IMR-90 (cell line): ENCODE results near the gene PRKCB. TPM values are rescaled to one million over a fixed set of nuclear protein-coding genes. Genes with fewer than 3 reads are reported as not detected.

Source experiments
- ATAC-seq: fragments of 200-7000 bp; cut with Tn5 transposase; 2 replicates; pipeline ENCODE4 v1.9.1; 2020; ENCODE audit warnings: low read depth, mild to moderate bottlenecking, moderate library complexity
- BruUV-seq: library from RNA; stranded (reverse); fragments of 400-500 nt; replicated peaks from 2 replicates; lab custom pipeline; 2021; lab: Mats Ljungman, UMichigan
- CTCF ChIA-PET: fragments of 300-600 bp; formaldehyde crosslinking; extraction: SDS; loops from one replicate; lab custom pipeline; 2021; ENCODE audit warnings: antibody characterized with exemption; lab: Yijun Ruan, JAX
- POLR2A ChIA-PET: fragments of 300-600 bp; sonication (Branson Sonifier 250); formaldehyde crosslinking; loops from one replicate; lab custom pipeline; 2022; ENCODE audit warnings: antibody characterized with exemption; ENCODE audit not compliant: unreplicated experiment; lab: Charles Lee
- DNase-seq: peaks from one replicate; pipeline ENCODE4 v3.0.0; 2013
- H2AFZ ChIP-seq: replicated peaks from 2 replicates; pipeline ENCODE3; 2013; ENCODE audit warnings: low read length, mild to moderate bottlenecking; ENCODE audit not compliant: poor library complexity
- H2AK5ac ChIP-seq: 2 replicates; pipeline ENCODE4 v1.6.1; 2013; ENCODE audit warnings: low read depth, low read length, inconsistent platforms
- H2AK9ac ChIP-seq: replicated peaks from 2 replicates; pipeline ENCODE3; 2013; ENCODE audit warnings: mild to moderate bottlenecking, low read depth, low read length, moderate library complexity; ENCODE audit not compliant: poor library complexity
- H2BK120ac ChIP-seq: 2 replicates; pipeline ENCODE4 v1.6.1; 2013; ENCODE audit warnings: low read depth, low read length, inconsistent platforms
- H2BK15ac ChIP-seq: 3 replicates; pipeline ENCODE4 v1.6.1; 2013; ENCODE audit warnings: low read depth, low read length, inconsistent platforms
- H2BK20ac ChIP-seq: 2 replicates; pipeline ENCODE4 v1.6.1; 2013; ENCODE audit warnings: low read depth, mild to moderate bottlenecking, inconsistent platforms, low read length, moderate library complexity
- H2BK5ac ChIP-seq: 2 replicates; pipeline ENCODE4 v1.6.1; 2013; ENCODE audit warnings: mild to moderate bottlenecking, low read depth, low read length, inconsistent platforms; ENCODE audit not compliant: poor library complexity, severe bottlenecking
- H3K14ac ChIP-seq: replicated peaks from 2 replicates; pipeline ENCODE4 v1.6.1; 2013; ENCODE audit warnings: low read depth, low read length, inconsistent platforms
- H3K18ac ChIP-seq: 2 replicates; pipeline ENCODE4 v1.6.1; 2013; ENCODE audit warnings: low read depth, low read length, control low read depth
- H3K23ac ChIP-seq: 2 replicates; pipeline ENCODE4 v1.6.1; 2013; ENCODE audit warnings: low read depth, low read length, inconsistent platforms
- H3K27ac ChIP-seq: 2 replicates; pipeline ENCODE4 v1.5.1; 2013; ENCODE audit warnings: mild to moderate bottlenecking, control low read depth, low read length; ENCODE audit not compliant: insufficient read depth
- H3K27me3 ChIP-seq: 2 replicates; pipeline ENCODE4 v1.6.1; 2013; ENCODE audit warnings: low read length; ENCODE audit not compliant: control insufficient read depth, insufficient read depth
- H3K36me3 ChIP-seq: 2 replicates; pipeline ENCODE4 v1.6.1; 2013; ENCODE audit warnings: low read length, mixed read lengths; ENCODE audit not compliant: control insufficient read depth, insufficient read depth
- H3K4ac ChIP-seq: 2 replicates; pipeline ENCODE4 v1.6.1; 2013; ENCODE audit warnings: low read depth, low read length, inconsistent platforms
- H3K4me1 ChIP-seq: 2 replicates; pipeline ENCODE4 v1.6.1; 2013; ENCODE audit warnings: low read length, mixed read lengths; ENCODE audit not compliant: control insufficient read depth, insufficient read depth
- H3K4me2 ChIP-seq: 2 replicates; pipeline ENCODE4 v1.6.1; 2013; ENCODE audit warnings: low read depth, mild to moderate bottlenecking, control low read depth, low read length, moderate library complexity
- H3K4me3 ChIP-seq: 2 replicates; pipeline ENCODE4 v1.5.1; 2013; ENCODE audit warnings: low read depth, mild to moderate bottlenecking, control low read depth, low read length, moderate library complexity; ENCODE audit not compliant: insufficient read depth
- H3K56ac ChIP-seq: 2 replicates; pipeline ENCODE4 v1.6.1; 2013; ENCODE audit warnings: low read length, inconsistent platforms; ENCODE audit not compliant: insufficient read depth; ENCODE audit errors: extremely low read depth
- H3K79me1 ChIP-seq, 2 experiments: 2 replicates each; pipeline ENCODE4 v1.6.1; 2013; ENCODE audit warnings: low read length in 2 of 2, inconsistent platforms in 1 of 2, low read depth in 1 of 2
- H3K9ac ChIP-seq: 2 replicates; pipeline ENCODE4 v1.6.1; 2013; ENCODE audit warnings: low read depth, low read length, control low read depth
- H3K9me1 ChIP-seq: 2 replicates; pipeline ENCODE4 v1.6.1; 2013; ENCODE audit warnings: low read length, inconsistent platforms; ENCODE audit not compliant: insufficient read depth
- H3K9me3 ChIP-seq: 2 replicates; pipeline ENCODE4 v1.6.1; 2013; ENCODE audit warnings: low read length; ENCODE audit not compliant: control insufficient read depth, insufficient read depth
- H4K20me1 ChIP-seq: 2 replicates; pipeline ENCODE4 v1.6.1; 2013; ENCODE audit warnings: low read length, inconsistent platforms; ENCODE audit not compliant: insufficient read depth
- H4K5ac ChIP-seq: 2 replicates; pipeline ENCODE4 v1.6.1; 2013; ENCODE audit warnings: mild to moderate bottlenecking, low read depth, low read length, control low read depth
- H4K8ac ChIP-seq, 2 experiments: 2 replicates each; pipeline ENCODE4 v1.6.1; 2013; ENCODE audit warnings: low read depth in 2 of 2, low read length in 2 of 2, control low read depth in 1 of 2, inconsistent platforms in 1 of 2
- H4K91ac ChIP-seq: 2 replicates; pipeline ENCODE4 v1.6.1; 2013; ENCODE audit warnings: low read depth, low read length, inconsistent platforms; ENCODE audit not compliant: insufficient read depth
- NFE2L2 ChIP-seq: fragments of 150-350 bp; IDR thresholded peaks from 2 replicates; pipeline ENCODE4 v1.6.1; 2016; ENCODE audit warnings: low read depth, mild to moderate bottlenecking, low read length
- POLR2A ChIP-seq: IDR thresholded peaks from 2 replicates; pipeline ENCODE4 v1.6.1; 2012; ENCODE audit warnings: mild to moderate bottlenecking, low read depth, low read length
- WGBS, 2 experiments: methylation state at CpG; one replicate each; pipeline versions ENCODE4 v1.1.5 to v1.1.7; 2013; ENCODE audit warnings: missing lambda C conversion rate in 2 of 2; ENCODE audit not compliant: insufficient read length in 1 of 2; ENCODE audit errors: extremely low coverage in 2 of 2; 5-methylcytosine and 5-hydroxymethylcytosine counted together
- dilution Hi-C: fragments of 300-500 bp; cut with HindIII; formaldehyde crosslinking; loops from one replicate; pipeline ENCODE4 v1.14.3; 2018; ENCODE audit warnings: low sequenced_read_pairs; ENCODE audit not compliant: unreplicated experiment
- in situ Hi-C: fragments of 300-500 bp; cut with MboI; formaldehyde crosslinking; loops from 3 replicates; pipeline ENCODE4 v1.14.3; 2019; ENCODE audit warnings: low sequenced_read_pairs, inconsistent platforms, mixed read lengths
- intact Hi-C: fragments of 100-400 bp; cut with micrococcal nuclease; formaldehyde crosslinking; loops from 2 replicates; pipeline ENCODE4 v1.10.0; 2022
- polyA plus RNA-seq, 3 experiments: library from polyadenylated mRNA; depleted of rRNA; stranded (reverse); fragments of >200 nt; gene quantifications; 2 replicates each; pipeline ENCODE4 v1.2.3, GENCODE V29; 2012; ENCODE audit warnings: low replicate concordance in 1 of 3
- total RNA-seq: library from RNA; depleted of rRNA; stranded (reverse); fragments of >200 nt; gene quantifications from 2 replicates; pipeline ENCODE4 v1.2.3, GENCODE V29; 2012

Gene PRKCB
- total and polyA plus RNA-seq, 2 of the 4 experiments (the other 2 are of a cell fraction): under 0.01 TPM; not detected in 1

- DNase-seq (no peak), ATAC-seq (no peak)
- Histone ChIP-seq H4K8ac (no peak overlapping the region), H2AK5ac (no peak overlapping the region), H2AK9ac (no peak overlapping the region), H3K4ac (no peak overlapping the region), H2BK20ac (no peak overlapping the region), H3K4me3 (no peak overlapping the region), H2AFZ (no peak overlapping the region), H3K9ac (no peak overlapping the region), H3K4me1 (no peaks in the 10 kb centered on the region), H3K27me3 (no peaks in the 10 kb centered on the region), H3K18ac (no peak overlapping the region), H3K27ac (no peak overlapping the region), H2BK15ac (no peak overlapping the region), H3K36me3 (no peaks in the 10 kb centered on the region), H4K5ac (no peak overlapping the region), H2BK5ac (no peak overlapping the region), H3K56ac (no peak overlapping the region), H4K20me1 (no peaks in the 10 kb centered on the region), H2BK120ac (no peak overlapping the region), H3K4me2 (no peak overlapping the region), H4K91ac (no peak overlapping the region), H3K14ac (no peak overlapping the region), H3K9me1 (no peaks in the 10 kb centered on the region), H3K79me1 (no peaks in the 10 kb centered on the region), H3K23ac (no peak overlapping the region), H3K9me3 (no peaks in the 10 kb centered on the region)
- intact Hi-C loops (no loop called here), in situ Hi-C loops (no loop called here), dilution Hi-C loops (no loop called here)
- TF ChIP-seq NFE2L2 (no peak), POLR2A (no peak)
- no TSS peak for BruUV-seq
- ChIA-PET POLR2A (no interaction called here), CTCF (no interaction called here)
- WGBS, 2 experiments: no CpG with 5 or more reads among the region's 5 CpGs
Observed at GRCh38 chr16:24141466-24141865, 305.7 kb downstream of the PRKCB start.
